Common myeloid progenitor, CD34-positive (primary cell): ENCODE data around the gene SOX5.

ENCODE experiments used
- CTCF ChIA-PET: fragments of 350-600 bp; sonication (Branson Sonifier 250); formaldehyde crosslinking; loops from one replicate; lab custom pipeline; 2021; ENCODE audit warnings: antibody characterized with exemption; lab: Charles Lee
- POLR2A ChIA-PET: fragments of 350-600 bp; sonication (Branson Sonifier 250); formaldehyde crosslinking; loops from one replicate; lab custom pipeline; 2021; ENCODE audit warnings: antibody characterized with exemption; lab: Charles Lee
- DNase-seq, 3 donors: peaks; one replicate each; pipeline versions ENCODE4 v3.0.0 to v3.0.0-alpha.2; 2013
- H3K27ac ChIP-seq, 2 experiments: 1 replicate in 1 of 2; 2 replicates in 1 of 2; pipeline ENCODE4 v1.7.0; 2013; ENCODE audit warnings: inconsistent platforms in 2 of 2, low read length in 2 of 2, mild to moderate bottlenecking in 2 of 2, low read depth in 1 of 2, moderate library complexity in 1 of 2; ENCODE audit not compliant: severe bottlenecking in 2 of 2, insufficient read depth in 1 of 2, poor library complexity in 1 of 2
- H3K27me3 ChIP-seq, 5 experiments: replicated peaks in 2 of 5; 1 replicate in 3 of 5; 2 replicates in 2 of 5; pipeline versions ENCODE4 v1.6.1 to v1.7.0; 2013; ENCODE audit warnings: low read length in 4 of 5, mild to moderate bottlenecking in 2 of 5, moderate library complexity in 2 of 5, inconsistent platforms in 1 of 5; ENCODE audit not compliant: insufficient read depth in 5 of 5, control insufficient read depth in 4 of 5
- H3K36me3 ChIP-seq, 4 experiments: 1 replicate in 2 of 4; 2 replicates in 2 of 4; pipeline versions ENCODE4 v1.6.1 to v1.7.0; 2013; ENCODE audit warnings: low read length in 3 of 4, control low read depth in 1 of 4, mild to moderate bottlenecking in 1 of 4; ENCODE audit not compliant: control insufficient read depth in 4 of 4, insufficient read depth in 4 of 4
- H3K4me1 ChIP-seq, 4 experiments: 1 replicate in 3 of 4; 2 replicates in 1 of 4; pipeline versions ENCODE4 v1.6.1 to v1.7.1; 2013; ENCODE audit warnings: low read length in 3 of 4, mild to moderate bottlenecking in 3 of 4, control low read depth in 1 of 4, inconsistent platforms in 1 of 4, moderate library complexity in 1 of 4; ENCODE audit not compliant: control insufficient read depth in 4 of 4, insufficient read depth in 4 of 4; ENCODE audit errors: control extremely low read depth in 1 of 4
- H3K4me3 ChIP-seq, 7 experiments: 1 replicate in 4 of 7; 2 replicates in 3 of 7; pipeline versions ENCODE4 v1.5.1 to v1.7.0; 2013; ENCODE audit warnings: mild to moderate bottlenecking in 7 of 7, low read length in 6 of 7, moderate library complexity in 6 of 7, inconsistent platforms in 2 of 7, low read depth in 2 of 7, control low read depth in 1 of 7; ENCODE audit not compliant: insufficient read depth in 4 of 7, control insufficient read depth in 1 of 7; ENCODE audit errors: extremely low read depth in 1 of 7
- H3K9me3 ChIP-seq, 5 experiments: 1 replicate in 4 of 5; 2 replicates in 1 of 5; pipeline versions ENCODE4 v1.6.1 to v1.7.1; 2013; ENCODE audit warnings: low read length in 4 of 5, mild to moderate bottlenecking in 2 of 5, inconsistent platforms in 1 of 5, low read depth in 1 of 5, moderate library complexity in 1 of 5; ENCODE audit not compliant: control insufficient read depth in 4 of 5, insufficient read depth in 2 of 5; ENCODE audit errors: control extremely low read depth in 1 of 5
- WGBS: methylation state at CpG from one replicate; pipeline ENCODE4 v1.1.5; 2013; ENCODE audit not compliant: insufficient coverage; 5-methylcytosine and 5-hydroxymethylcytosine counted together

SOX5 gene

DNA sequence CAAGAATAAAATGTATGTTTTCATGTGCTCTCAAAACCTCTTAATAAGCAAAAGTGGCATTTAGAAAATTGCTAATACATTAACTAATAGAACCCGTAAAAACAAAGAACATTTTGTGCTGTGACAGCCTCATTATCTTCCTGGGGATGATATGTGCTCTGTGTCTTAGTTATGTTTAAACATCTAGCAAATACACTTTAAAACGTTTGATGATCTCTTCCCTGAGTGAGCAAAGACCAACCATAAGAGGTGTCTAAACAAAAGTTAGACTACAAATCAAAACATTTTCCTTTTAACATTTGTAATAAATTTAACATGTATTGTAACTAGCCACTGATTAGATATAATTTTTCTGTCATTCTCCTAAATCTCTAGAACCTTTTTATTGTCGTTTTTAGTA is 95.8 kb downstream of the SOX5 start:
- no CpG with 5 or more reads among the region's 3 CpGs for WGBS
- no peaks in the 10 kb centered on the region for H3K4me1 ChIP-seq
- H3K4me3 ChIP-seq, result no peak overlapping the region
- POLR2A ChIA-PET, result no interaction called here
- H3K9me3 ChIP-seq, result peaks cover 0 to 4% (median 0%) of the 10 kb centered on the region in 5 experiments
- no peak overlapping the region for H3K27ac ChIP-seq
- no peaks in the 10 kb centered on the region for H3K36me3 ChIP-seq
- no peaks in the 10 kb centered on the region for H3K27me3 ChIP-seq
- no peak for DNase-seq
- CTCF ChIA-PET, result no interaction called here

DNA sequence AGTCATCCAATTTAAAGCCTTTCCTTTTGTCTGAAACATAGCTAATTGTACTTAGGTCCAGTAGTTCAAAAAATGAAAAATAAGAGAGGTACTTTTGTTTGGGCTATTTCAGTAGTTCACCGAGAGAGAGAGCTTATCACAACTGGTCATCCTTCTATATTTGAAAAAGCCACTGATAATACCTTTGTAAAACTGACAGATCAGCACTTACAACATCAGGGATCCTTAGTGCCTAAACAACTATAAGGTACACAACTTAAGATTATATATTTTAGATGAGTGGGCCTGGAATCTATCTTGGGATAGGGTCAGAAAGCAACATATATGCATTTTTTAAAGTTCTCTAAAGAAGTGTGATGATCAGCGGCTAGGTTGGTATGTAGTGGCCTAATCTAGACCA is 97.9 kb downstream of the SOX5 start:
- 100% methylated on average over 1 of the region's 2 CpGs for WGBS
- no peak for DNase-seq
- ChIA-PET CTCF (no interaction called here), POLR2A (no interaction called here)
- Histone ChIP-seq H3K4me1 (no peaks in the 10 kb centered on the region), H3K9me3 (no peaks in the 10 kb centered on the region), H3K27ac (no peak overlapping the region), H3K36me3 (no peaks in the 10 kb centered on the region), H3K4me3 (no peak overlapping the region), H3K27me3 (no peaks in the 10 kb centered on the region)

- no peak overlapping the region for H3K27ac ChIP-seq
- no peak overlapping the region for H3K4me3 ChIP-seq
- no peak for DNase-seq
- H3K4me1 ChIP-seq, result no peaks in the 10 kb centered on the region
- ChIA-PET POLR2A (no interaction called here), CTCF (interaction anchor here (1.2 kb wide), 1 partner anchor 12 kb away, joined by 3 read pairs; no protein-coding TSS in a partner anchor)
- H3K36me3 ChIP-seq, result no peaks in the 10 kb centered on the region
- H3K9me3 ChIP-seq, result no peaks in the 10 kb centered on the region
- no peaks in the 10 kb centered on the region for H3K27me3 ChIP-seq
- 100% methylated on average over 3 of the region's 3 CpGs for WGBS
Observed at GRCh38 chr12:23847857-23848256, 101.6 kb downstream of the SOX5 start.

DNA sequence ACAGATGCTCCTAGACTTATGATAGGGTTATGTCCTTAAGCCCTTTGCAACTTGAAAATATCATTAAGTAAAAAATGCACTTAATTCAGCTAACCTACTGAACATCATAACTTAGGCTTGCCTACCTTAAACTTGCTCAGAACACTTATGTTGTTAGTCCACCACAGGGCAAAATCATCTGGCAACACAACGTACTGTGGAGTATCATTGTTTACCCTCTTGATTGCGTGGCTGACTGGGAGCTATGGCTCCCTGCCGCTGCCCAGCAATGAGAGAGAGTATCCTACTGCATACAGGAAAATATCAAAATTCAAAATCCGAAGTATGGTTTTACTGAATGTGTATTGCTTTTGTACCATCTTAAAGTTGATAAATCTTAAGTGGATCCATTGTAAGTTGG is 105.5 kb downstream of the SOX5 start:
- H3K36me3 ChIP-seq, result no peaks in the 10 kb centered on the region
- H3K4me1 ChIP-seq, result no peaks in the 10 kb centered on the region
- ChIA-PET CTCF (no interaction called here), POLR2A (no interaction called here)
- no peaks in the 10 kb centered on the region for H3K27me3 ChIP-seq
- no peak overlapping the region for H3K4me3 ChIP-seq
- no peaks in the 10 kb centered on the region for H3K9me3 ChIP-seq
- DNase-seq, result no peak
- WGBS, result 97% methylated on average over 3 of the region's 4 CpGs
- H3K27ac ChIP-seq, result no peak overlapping the region

DNA sequence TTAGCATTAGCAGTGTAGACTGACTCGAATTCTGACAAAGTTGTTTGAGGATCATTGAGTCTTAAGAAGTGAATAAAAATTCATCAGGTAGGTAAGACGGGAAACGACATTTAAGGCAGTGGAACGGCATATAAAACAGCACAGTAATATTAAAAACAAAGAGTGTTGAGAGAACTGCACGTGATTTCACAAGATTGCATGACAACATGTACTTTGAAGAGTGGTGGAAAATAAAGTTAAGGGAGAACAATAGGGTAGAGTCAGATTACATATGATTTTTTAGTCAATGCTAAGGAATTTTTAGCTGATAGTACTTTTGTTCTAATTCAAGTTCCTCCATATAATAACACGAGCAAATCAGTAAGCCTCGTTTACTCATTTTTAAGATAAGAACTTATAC is 115.4 kb downstream of the SOX5 start:
- Histone ChIP-seq H3K4me3 (no peak overlapping the region), H3K27ac (no peak overlapping the region), H3K4me1 (peaks cover 0 to 2% (median 0%) of the 10 kb centered on the region in 4 experiments), H3K27me3 (peaks cover 0 to 3% (median 0%) of the 10 kb centered on the region in 5 experiments), H3K9me3 (no peaks in the 10 kb centered on the region), H3K36me3 (no peaks in the 10 kb centered on the region)
- DNase-seq, result no peak
- ChIA-PET POLR2A (no interaction called here), CTCF (no interaction called here)
- WGBS, result 91% methylated on average over 4 of the region's 7 CpGs

GRCh38 chr12:23831739-23832138 is 117.7 kb downstream of the SOX5 start:
- no peaks in the 10 kb centered on the region for H3K9me3 ChIP-seq
- DNase-seq, result peak; percentile 6 to 26 (median 18)
- H3K27me3 ChIP-seq, result peaks cover 0 to 3% (median 0%) of the 10 kb centered on the region in 5 experiments
- H3K36me3 ChIP-seq, result no peaks in the 10 kb centered on the region
- ChIA-PET POLR2A (no interaction called here), CTCF (no interaction called here)
- WGBS, result no CpG with 5 or more reads among the region's 3 CpGs
- H3K4me1 ChIP-seq, result peaks cover 0 to 2% (median 0%) of the 10 kb centered on the region in 4 experiments
- no peak overlapping the region for H3K27ac ChIP-seq
- no peak overlapping the region for H3K4me3 ChIP-seq

DNA sequence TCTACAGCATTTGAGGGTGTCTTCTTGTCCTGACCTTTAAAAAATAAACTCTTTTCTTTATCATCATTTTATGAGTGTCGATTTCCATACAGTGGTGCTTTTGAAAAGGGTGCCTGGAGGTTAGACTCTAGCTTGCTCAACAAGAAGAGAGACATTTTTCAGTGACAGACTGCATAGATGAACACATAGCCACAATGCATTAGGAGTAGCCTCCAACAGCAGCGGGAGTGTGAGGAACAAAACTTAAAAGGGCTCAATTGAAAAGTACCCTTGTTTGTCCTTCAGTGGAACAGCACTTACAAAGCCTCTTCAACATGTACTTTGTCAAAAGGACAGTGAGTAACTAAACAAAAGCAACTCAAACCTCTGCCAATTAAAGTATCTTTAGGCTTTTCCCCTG is 119.3 kb downstream of the SOX5 start:
- Histone ChIP-seq H3K4me3 (no peak overlapping the region), H3K36me3 (no peaks in the 10 kb centered on the region), H3K4me1 (peaks cover 0 to 2% (median 0%) of the 10 kb centered on the region in 4 experiments), H3K9me3 (no peaks in the 10 kb centered on the region), H3K27ac (no peak overlapping the region), H3K27me3 (peaks cover 0 to 3% (median 0%) of the 10 kb centered on the region in 5 experiments)
- DNase-seq, result no peak
- POLR2A ChIA-PET, result no interaction called here
- CTCF ChIA-PET, result no interaction called here
- 100% methylated on average over 1 of the region's 2 CpGs for WGBS
